HL-60 (cell line): ENCODE measurements around the gene LIPE.

ENCODE experiments used
- DNase-seq, 2 experiments: peaks; one replicate each; pipeline ENCODE4 v3.0.0-alpha.2; 2010 to 2020; ENCODE audit warnings: low read depth in 1 of 2, low spot score in 1 of 2
- H3K27ac ChIP-seq: fragments of 250-450 bp; sonication (Bioruptor Pico); replicated peaks from 2 replicates; pipeline ENCODE4 v1.5.1; 2020; ENCODE audit warnings: mild to moderate bottlenecking, moderate library complexity
- H3K27me3 ChIP-seq: fragments of 250-450 bp; sonication (Bioruptor Pico); 2 replicates; pipeline ENCODE4 v1.5.1; 2021; ENCODE audit warnings: mild to moderate bottlenecking, moderate library complexity; ENCODE audit not compliant: insufficient read depth, poor library complexity, severe bottlenecking
- H3K4me3 ChIP-seq: replicated peaks from 2 replicates; pipeline ENCODE4 v1.5.1; 2011; ENCODE audit warnings: mild to moderate bottlenecking, control low read depth, low read length; ENCODE audit not compliant: insufficient read depth
- CTCF ChIP-seq: IDR thresholded peaks from one replicate; pipeline ENCODE4 v1.5.1; 2011; ENCODE audit warnings: low read length, control low read depth, inconsistent platforms; ENCODE audit not compliant: insufficient read depth
- GABPA ChIP-seq: IDR thresholded peaks from 2 replicates; pipeline ENCODE4 v1.6.1; 2012; ENCODE audit warnings: low read depth
- POLR2AphosphoS5 ChIP-seq: IDR thresholded peaks from 2 replicates; pipeline ENCODE4 v1.6.1; 2012; ENCODE audit warnings: low read depth
- REST ChIP-seq: IDR thresholded peaks from 2 replicates; pipeline ENCODE4 v1.6.1; 2012; ENCODE audit warnings: low read depth; ENCODE audit not compliant: insufficient replicate concordance
- SPI1 ChIP-seq: IDR thresholded peaks from 2 replicates; pipeline ENCODE4 v1.6.1; 2012; ENCODE audit warnings: low read depth, mild to moderate bottlenecking, borderline replicate concordance

Gene LIPE

GRCh38 chr19:42424345-42424707 is 2.9 kb downstream of the LIPE start:
- TF ChIP-seq POLR2AphosphoS5: no peak
- TF ChIP-seq SPI1: no peak
- TF ChIP-seq CTCF: no peak
- TF ChIP-seq REST: no peak
- TF ChIP-seq GABPA: no peak
- Histone ChIP-seq H3K4me3 (no peak overlapping the region), H3K27me3 (peaks cover 5% of the 10 kb centered on the region), H3K27ac (no peak overlapping the region)
- no peak for DNase-seq

GRCh38 chr19:42423462-42424344 is 3.5 kb downstream of the LIPE start:
- no peak for TF ChIP-seq CTCF
- TF ChIP-seq GABPA: no peak
- TF ChIP-seq REST: no peak
- TF ChIP-seq SPI1: no peak
- no peak for TF ChIP-seq POLR2AphosphoS5
- Histone ChIP-seq H3K27ac (peak overlapping the region; percentile 54; the same call in 1 of the 2 replicates), H3K4me3 (peak overlapping the region; percentile 36), H3K27me3 (peaks cover 5% of the 10 kb centered on the region)
- DNase-seq: peak in 1 of 2 experiments; percentile 80

GRCh38 chr19:42422901-42423461 is 4.2 kb downstream of the LIPE start:
- peak overlapping the region; percentile 54 for H3K27ac ChIP-seq
- DNase-seq: peak in 1 of 2 experiments; percentile 30

More at GRCh38 chr19:42422901-42423461, 4.2 kb downstream of the LIPE start:
- TF ChIP-seq SPI1 (no peak; the same call in 1 of the 2 replicates), GABPA (no peak), POLR2AphosphoS5 (no peak), CTCF (no peak)
- Histone ChIP-seq H3K4me3 (peak overlapping the region; percentile 36), H3K27me3 (peaks cover 5% of the 10 kb centered on the region)
